Stimulated activated naive CD4-positive, alpha-beta T cell (primary cell): ENCODE results near the gene NAPB.
A peak's percentile ranks its signal among the peaks of the same experiment; 100 is the strongest.

Source experiments
- DNase-seq, 6 experiments: peaks; one replicate each; lab custom pipeline; 2025; lab: John Stamatoyannopoulos, UW

NAPB gene

DNA sequence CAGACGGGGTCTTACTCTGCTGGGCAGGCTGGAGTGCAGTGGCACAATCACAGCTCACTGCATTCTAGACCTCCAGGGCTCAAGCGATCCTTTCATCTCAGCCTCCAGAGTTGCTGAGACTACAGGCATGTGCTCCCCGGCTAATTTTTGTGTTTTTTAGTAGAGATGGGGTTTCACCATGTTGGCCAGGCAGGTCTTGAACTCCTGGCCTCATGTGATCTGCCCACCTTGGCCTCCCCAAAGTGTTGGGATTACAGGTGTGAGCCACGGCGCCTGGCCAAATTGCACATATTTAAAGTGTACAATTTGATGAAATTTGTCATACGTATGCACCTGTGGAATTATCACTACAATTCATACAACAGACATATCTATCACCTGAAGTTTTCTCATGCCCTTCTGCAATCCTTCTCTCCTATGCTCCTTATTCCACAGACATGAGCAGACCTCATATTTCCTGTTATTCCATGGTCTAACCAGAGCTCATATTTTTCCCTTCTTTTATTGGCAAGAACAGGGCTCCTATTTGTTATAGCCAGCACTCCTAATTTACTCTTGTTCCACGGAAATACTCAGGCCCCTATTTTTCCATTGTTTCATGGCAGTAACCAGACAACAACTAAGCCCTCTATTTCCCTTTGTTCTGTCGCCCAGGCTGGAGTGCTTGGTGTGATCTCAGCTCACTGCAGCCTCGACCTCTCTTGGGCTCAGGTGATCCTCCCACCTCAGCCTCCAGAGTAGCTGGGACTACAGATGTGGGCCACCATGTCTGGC, 16.0 kb upstream of the NAPB start:
- DNase-seq, result no peak

- DNase-seq, result no peak
Observed at GRCh38 chr20:23436681-23437080, 15.4 kb upstream of the NAPB start.

GRCh38 chr20:23435626-23436539, 14.6 kb upstream of the NAPB start:
- no peak for DNase-seq

DNA sequence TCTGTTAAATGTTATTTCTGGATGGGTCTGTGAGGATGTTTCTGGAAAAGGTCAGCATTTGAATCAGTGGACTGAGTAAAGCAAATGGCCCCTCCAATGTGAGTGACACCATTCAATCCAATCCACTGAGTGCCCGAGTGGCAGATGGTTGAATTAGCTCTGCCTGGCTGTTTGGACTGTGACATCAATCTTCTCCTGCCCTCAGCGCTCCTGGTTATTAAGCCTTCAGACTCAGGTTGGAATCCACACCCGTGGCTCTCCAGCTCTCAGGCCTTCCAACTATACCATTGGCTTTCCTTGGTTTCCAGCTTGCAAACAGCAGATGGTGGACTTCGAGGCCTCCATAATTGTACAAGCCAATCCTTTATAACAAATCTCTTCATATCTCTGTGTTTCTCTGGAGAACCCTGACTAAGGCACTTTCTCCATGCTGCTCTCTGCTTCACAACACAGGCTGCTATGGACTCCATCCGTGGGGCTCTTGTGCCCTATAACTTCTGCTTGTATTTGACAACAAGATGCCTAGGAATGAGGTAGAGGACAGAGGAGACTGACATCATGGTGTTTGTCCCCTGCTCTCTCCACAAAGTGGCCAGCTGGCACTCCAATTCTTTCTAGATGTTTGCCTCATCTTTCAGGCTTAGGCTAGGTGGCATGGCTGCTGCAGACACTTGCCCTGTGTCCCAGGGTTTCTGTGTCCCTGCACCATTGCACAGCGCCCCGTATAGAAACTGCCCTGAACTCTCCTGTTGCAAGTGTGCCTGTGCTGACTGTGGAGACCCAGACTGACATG, 13.4 kb upstream of the NAPB start:
- no peak for DNase-seq

DNA sequence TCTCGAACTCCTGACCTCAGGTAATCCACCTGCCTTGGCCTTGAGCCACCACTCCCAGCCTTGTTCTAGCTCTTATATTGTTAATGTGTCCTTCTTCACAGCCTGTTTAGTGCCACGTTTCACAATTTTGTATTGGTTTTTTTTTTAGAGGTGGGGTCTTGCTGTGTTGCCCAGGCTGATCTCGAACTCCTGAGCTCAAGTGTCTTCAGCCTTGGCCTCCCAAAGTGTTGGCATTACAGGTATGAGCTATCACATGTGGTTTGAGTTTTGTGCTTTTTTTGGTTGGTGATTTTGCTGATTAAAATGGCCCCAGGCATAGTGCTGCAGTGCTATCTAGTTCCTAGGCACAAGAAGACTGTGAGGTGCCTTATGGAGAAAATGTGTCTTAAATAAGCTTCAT, 12.3 kb upstream of the NAPB start:
- DNase-seq, result no peak

DNA sequence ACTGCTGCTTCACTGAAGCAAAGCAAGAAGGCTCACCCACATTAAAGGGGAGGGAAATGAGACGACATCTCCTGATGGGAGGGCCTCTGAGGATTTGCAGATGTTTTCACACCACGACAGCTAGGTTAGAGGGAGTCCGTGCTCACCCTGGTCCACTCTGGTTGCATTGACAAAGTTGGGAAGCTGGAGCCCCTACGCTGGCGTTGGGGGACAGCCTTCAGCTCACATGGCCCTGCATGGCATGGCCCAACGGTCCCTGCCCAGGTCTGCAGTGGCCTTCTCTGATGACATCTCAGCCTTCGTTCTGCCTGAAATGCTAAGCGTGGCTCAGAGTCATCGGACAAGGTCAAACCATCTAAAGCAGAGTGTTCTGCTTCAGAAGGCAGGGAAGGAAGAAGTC, 3.8 kb upstream of the NAPB start:
- no peak for DNase-seq

- DNase-seq, result peak in 5 of 6 experiments; percentile 21 to 40 (median 30)
Observed at GRCh38 chr20:23419995-23420901, 1.0 kb downstream of the NAPB start.

DNA sequence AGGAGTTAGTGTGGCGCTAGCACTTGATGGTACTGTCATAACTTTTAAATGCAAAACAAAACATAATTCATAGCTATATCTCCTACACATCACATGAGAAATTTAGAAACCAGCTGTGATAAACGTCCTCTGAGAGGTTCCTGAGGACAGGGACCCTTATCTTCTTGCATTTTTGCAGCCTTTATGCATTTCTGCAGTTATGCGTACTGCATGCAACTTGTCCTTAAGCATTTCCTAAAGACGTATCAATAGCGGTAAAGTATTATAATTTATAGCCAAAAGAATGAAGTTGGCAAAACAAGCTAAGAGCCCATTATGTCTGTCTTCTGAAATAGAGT, 1.7 kb downstream of the NAPB start:
- DNase-seq, result no peak

GRCh38 chr20:23417861-23418260, 3.4 kb downstream of the NAPB start:
- DNase-seq, result no peak

- no peak for DNase-seq
Observed at GRCh38 chr20:23415959-23416583, 5.2 kb downstream of the NAPB start.

- DNase-seq, result no peak
Observed at GRCh38 chr20:23415555-23415954, 5.7 kb downstream of the NAPB start.

DNA sequence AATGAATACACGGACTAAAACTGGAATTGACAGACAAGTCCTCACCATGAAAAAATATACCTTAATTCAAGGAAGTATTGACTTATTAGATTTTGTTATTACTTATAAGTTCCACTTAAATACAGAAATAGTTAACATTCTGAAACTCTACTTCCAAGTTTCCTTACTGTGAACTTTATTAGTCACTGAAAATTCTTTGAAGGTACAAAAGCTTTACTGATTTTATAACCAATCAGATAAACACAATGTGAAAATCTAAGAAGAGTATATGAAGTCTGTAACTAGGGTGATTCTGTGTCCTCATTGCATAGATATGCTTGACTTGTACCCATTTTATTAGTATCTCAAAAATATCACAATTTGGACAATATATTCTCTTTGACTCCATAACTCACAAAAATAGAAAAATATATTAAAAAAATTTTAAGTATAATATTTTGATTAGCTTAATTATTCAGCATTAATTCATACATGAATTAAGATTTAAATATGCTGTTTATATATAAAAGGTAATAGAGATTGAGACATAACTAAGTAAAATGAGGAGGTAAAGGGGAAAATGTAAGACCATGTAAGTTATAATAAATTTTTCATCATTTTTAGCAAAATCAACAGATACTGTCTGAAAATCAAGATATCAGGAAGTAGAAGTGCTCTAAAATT, 6.6 kb downstream of the NAPB start:
- DNase-seq, result no peak

DNA sequence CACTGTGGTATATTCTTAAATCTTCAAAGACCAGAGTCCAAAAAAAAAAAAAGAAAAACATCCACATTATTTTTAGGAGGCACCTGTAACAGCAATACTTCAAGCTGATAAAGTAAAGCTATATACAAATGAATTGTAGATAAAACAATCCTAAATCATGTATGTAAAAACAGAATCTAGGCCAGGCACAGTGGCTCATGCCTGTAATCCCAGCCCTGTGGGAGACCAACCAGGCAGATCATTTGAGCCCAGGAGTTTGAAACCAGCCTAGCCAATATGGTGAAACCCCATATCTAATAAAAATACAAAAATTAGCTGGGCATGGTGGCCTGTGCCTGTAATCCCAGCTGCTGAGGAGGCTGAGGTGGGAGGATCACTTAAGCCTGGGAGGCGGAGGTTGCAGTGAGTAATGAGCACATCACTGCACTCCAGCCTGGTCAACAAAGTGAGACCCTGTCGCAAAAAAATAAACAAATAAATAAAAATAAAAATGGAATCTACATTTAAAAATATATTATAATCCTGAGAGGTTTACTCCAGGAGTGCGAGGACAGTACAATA, 7.3 kb downstream of the NAPB start:
- DNase-seq, result no peak

DNA sequence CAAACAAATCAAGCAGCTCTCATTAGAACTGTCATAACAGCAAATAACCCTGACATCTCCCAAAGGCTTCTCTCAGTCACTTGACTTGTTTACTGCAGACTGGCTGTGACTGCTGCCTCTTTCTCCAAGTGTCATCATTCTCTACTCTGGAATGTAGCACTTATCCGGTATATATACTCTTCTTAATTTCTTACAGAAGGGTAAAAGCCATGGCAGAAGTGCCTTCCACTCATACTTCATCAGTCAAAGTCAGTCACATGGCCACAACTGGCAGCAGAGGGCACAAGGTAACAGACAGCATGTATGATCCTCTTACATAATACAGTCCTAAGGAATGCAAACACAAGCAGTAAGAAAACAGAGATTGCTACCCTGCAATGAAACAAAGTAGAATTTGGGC, 9.3 kb downstream of the NAPB start:
- no peak for DNase-seq

- no peak for DNase-seq
Observed at GRCh38 chr20:23410916-23411695, 10.2 kb downstream of the NAPB start.

DNA sequence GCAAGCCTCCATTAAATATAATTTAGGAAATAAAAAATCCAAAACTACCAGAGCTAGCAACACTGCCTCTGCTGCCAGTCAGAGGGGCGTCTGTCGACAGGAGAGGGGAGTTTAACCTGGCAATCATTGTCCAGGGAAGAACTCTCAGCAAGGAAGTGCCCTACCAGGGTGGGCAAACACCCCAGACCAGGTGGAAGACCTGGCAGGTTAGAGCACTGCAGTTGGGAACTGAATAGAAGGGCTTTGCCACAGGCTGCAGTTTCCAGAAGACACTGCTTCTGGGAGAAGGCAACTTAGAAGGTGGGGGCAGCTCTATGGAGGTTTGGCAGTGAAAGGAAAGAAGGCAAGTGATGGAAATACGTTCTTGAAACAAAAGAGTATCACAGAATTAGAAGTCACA, 11.5 kb downstream of the NAPB start:
- no peak for DNase-seq

DNA sequence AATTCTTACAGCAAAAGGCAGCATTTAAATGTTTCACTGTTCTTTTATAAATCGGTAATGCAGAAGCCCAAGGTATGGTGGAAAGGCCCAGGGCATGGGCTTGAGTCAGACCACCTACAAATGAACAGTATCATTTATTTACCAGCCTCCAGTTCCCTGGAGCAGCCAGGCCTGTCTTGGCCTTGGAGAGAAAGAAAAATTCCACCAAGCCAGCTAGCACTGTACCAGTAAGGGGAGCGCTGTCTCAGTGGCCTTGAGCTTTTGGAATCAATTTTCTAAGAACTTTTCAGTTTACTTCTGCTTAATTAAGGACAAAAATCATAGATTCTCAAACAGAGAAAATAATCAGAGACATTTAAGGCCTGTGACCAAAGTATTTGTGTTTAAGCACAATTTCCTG, 12.3 kb downstream of the NAPB start:
- no peak for DNase-seq

GRCh38 chr20:23407781-23408464, 13.4 kb downstream of the NAPB start:
- no peak for DNase-seq

GRCh38 chr20:23406880-23407279, 14.4 kb downstream of the NAPB start:
- DNase-seq, result no peak
